HepG2 (cell line): ENCODE measurements around the gene DDIT4. TPM values are rescaled to one million over a fixed set of nuclear protein-coding genes. Genes with fewer than 3 reads are reported as not detected.

Experiments used
- DNMT3B ChIP-seq: conservative IDR thresholded peaks from 2 replicates; pipeline ENCODE4 v1.6.1; 2016; ENCODE audit warnings: missing biosample characterization, control low read depth
- GPBP1L1 ChIP-seq: sonication (generic); formaldehyde crosslinking; IDR thresholded peaks from 2 replicates; pipeline ENCODE4 v1.5.0; 2020; ENCODE audit warnings: mild to moderate bottlenecking, missing genetic modification reagents
- HBP1 ChIP-seq: IDR thresholded peaks from 2 replicates; pipeline ENCODE4 v1.6.1; 2016; ENCODE audit warnings: low read depth, control low read depth
- HNRNPL ChIP-seq: fragments of 200-400 bp; formaldehyde crosslinking; IDR thresholded peaks from 2 replicates; pipeline ENCODE4 v1.6.1; 2017; ENCODE audit warnings: mild to moderate bottlenecking, low read depth, low read length
- MAZ ChIP-seq, 2 experiments: sonication (generic) in 1 of 2; formaldehyde crosslinking in 1 of 2; IDR thresholded peaks; 2 replicates each; pipeline versions ENCODE4 v1.5.0 to v1.6.1; 2012 to 2020; ENCODE audit warnings: low read depth in 2 of 2, mild to moderate bottlenecking in 2 of 2, borderline replicate concordance in 1 of 2, improper control_type of control experiment in 1 of 2, low read length in 1 of 2, missing genetic modification reagents in 1 of 2, moderate library complexity in 1 of 2
- POLR2AphosphoS5 ChIP-seq: IDR thresholded peaks from 2 replicates; pipeline ENCODE4 v1.6.1; 2012; ENCODE audit warnings: low read depth, low read length
- USF2 ChIP-seq, 2 experiments: sonication (generic) in 1 of 2; formaldehyde crosslinking in 1 of 2; IDR thresholded peaks; 2 replicates each; pipeline versions ENCODE4 v1.5.1 to v1.6.1; 2011 to 2020; ENCODE audit warnings: borderline replicate concordance in 1 of 2, low read depth in 1 of 2, low read length in 1 of 2, mild to moderate bottlenecking in 1 of 2, missing genetic modification reagents in 1 of 2, moderate library complexity in 1 of 2
- ZNF264 ChIP-seq: sonication (generic); formaldehyde crosslinking; IDR thresholded peaks from 2 replicates; pipeline ENCODE4 v1.4.0; 2020; ENCODE audit warnings: missing genetic modification reagents
- ZNF564 ChIP-seq: sonication (generic); formaldehyde crosslinking; IDR thresholded peaks from 2 replicates; pipeline ENCODE4 v1.8.1; 2023; ENCODE audit warnings: mild to moderate bottlenecking, missing genetic modification reagents
- ZNF597 ChIP-seq: sonication (generic); formaldehyde crosslinking; IDR thresholded peaks from 2 replicates; pipeline ENCODE4 v1.5.0; 2020; ENCODE audit warnings: missing genetic modification reagents
- ZNF674 ChIP-seq: sonication (generic); formaldehyde crosslinking; IDR thresholded peaks from 2 replicates; pipeline ENCODE4 v1.5.0; 2020; ENCODE audit warnings: low read depth, mild to moderate bottlenecking, missing genetic modification reagents
- ZNF710 ChIP-seq: sonication (generic); formaldehyde crosslinking; IDR thresholded peaks from 2 replicates; pipeline ENCODE4 v1.5.0; 2020; ENCODE audit warnings: mild to moderate bottlenecking, missing genetic modification reagents, borderline replicate concordance
- ZNF724P ChIP-seq: sonication (generic); formaldehyde crosslinking; IDR thresholded peaks from 2 replicates; pipeline ENCODE4 v1.8.0; 2022; ENCODE audit warnings: missing genetic modification reagents, borderline replicate concordance
- ZNF770 ChIP-seq: sonication (generic); formaldehyde crosslinking; IDR thresholded peaks from 2 replicates; pipeline ENCODE4 v1.5.0; 2020; ENCODE audit warnings: mild to moderate bottlenecking, missing genetic modification reagents
- polyA plus RNA-seq, 8 experiments: library from polyadenylated mRNA; depleted of rRNA in 3 of 8; stranded (reverse) in 7 of 8; unstranded in 1 of 8; fragments of >200 nt; fragmentation: Illumina TruSeq in 4 of 8; extraction: Trizol in 4 of 8; gene quantifications; 2 replicates each; pipeline versions ENCODE4 v1.2.1 to v1.2.3, GENCODE V29; 2011 to 2016; ENCODE audit warnings: low read depth in 4 of 8, missing spikeins in 1 of 8, mixed read lengths in 1 of 8; ENCODE audit not compliant: insufficient read depth in 1 of 8
- total RNA-seq, 5 experiments: library from RNA; depleted of rRNA; stranded (reverse); fragments of >200 nt; fragmentation: Illumina TruSeq; extraction: Trizol; gene quantifications; 2 replicates each; pipeline ENCODE4 v1.2.3, GENCODE V29; 2016; ENCODE audit warnings: low read depth in 1 of 5
- TF ChIP-seq, protein P1 (sequence below): sonication (generic); formaldehyde crosslinking; IDR thresholded peaks from 2 replicates; pipeline ENCODE4 v1.8.1; 2023; ENCODE audit warnings: mild to moderate bottlenecking, moderate library complexity, missing genetic modification reagents

The DDIT4 gene
- total and polyA plus RNA-seq, 2 of the 13 experiments (the other 11 are each of a cell fraction or from before 2014, with no cell fraction given): 35.6 to 40.7 TPM

DNA sequence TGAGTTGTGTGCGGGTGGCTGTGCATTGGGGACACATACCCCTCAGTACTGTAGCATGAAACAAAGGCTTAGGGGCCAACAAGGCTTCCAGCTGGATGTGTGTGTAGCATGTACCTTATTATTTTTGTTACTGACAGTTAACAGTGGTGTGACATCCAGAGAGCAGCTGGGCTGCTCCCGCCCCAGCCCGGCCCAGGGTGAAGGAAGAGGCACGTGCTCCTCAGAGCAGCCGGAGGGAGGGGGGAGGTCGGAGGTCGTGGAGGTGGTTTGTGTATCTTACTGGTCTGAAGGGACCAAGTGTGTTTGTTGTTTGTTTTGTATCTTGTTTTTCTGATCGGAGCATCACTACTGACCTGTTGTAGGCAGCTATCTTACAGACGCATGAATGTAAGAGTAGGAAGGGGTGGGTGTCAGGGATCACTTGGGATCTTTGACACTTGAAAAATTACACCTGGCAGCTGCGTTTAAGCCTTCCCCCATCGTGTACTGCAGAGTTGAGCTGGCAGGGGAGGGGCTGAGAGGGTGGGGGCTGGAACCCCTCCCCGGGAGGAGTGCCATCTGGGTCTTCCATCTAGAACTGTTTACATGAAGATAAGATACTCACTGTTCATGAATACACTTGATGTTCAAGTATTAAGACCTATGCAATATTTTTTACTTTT lies 1.8 kb downstream of the DDIT4 start (continued):
- TF ChIP-seq ZNF770 (CRISPR knock-in tag) (0 out of 2 replicates have a peak, but pooled peaks have one; percentile 7), HBP1 (CRISPR knock-in tag) (no peak), ZNF564 (CRISPR knock-in tag) (no peak), ZNF264 (no peak; the same call in 1 of the 2 replicates), ZNF710 (0 out of 2 replicates have a peak, but pooled peaks have one; percentile 38), ZNF597 (no peak), ZNF724P (CRISPR knock-in tag) (0 out of 2 replicates have a peak, but pooled peaks have one; percentile 9), POLR2AphosphoS5 (peak; percentile 53; the same call in 1 of the 2 replicates), DNMT3B (CRISPR knock-in tag) (no peak), USF2 (IDR thresholded peaks at IDR 0.05; ENCODE audit: low read depth, low read length) (no peak), USF2 (CRISPR knock-in tag; IDR thresholded peaks at IDR 0.05; ENCODE audit: borderline replicate concordance) (peak; percentile 49; the same call in 1 of the 2 replicates), GPBP1L1 (no peak), MAZ (IDR thresholded peaks at IDR 0.05; ENCODE audit: borderline replicate concordance, low read depth, low read length) (no peak), MAZ (CRISPR knock-in tag; IDR thresholded peaks at IDR 0.05; ENCODE audit: low read depth) (peak; percentile 32; the same call in 1 of the 2 replicates), ZNF674 (CRISPR knock-in tag) (peak; percentile 61; the same call in 1 of the 2 replicates), HNRNPL (no peak)
- TF ChIP-seq, protein P1, sequence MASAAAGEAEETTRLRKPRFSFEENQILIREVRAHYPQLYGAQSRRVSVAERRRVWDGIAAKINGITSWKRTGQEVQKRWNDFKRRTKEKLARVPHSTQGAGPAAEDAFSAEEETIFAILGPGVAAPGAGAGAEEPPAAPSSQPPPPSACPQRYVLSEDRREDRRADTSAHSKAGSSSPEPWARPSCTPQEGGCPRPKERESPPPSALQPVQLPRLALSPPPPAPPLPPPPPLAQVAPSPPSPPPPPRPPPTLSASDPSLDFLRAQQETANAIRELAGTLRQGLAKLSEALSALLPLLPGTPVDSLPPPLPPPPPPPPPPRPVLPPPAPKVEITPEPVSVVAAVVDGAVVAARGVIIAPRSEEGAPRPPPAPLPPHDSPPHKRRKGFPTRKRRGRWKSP: 0 out of 2 replicates have a peak, but pooled peaks have one; percentile 29
